ENCODE results near the gene STYXL2. TPM values are rescaled to one million over a fixed set of nuclear protein-coding genes. Genes with fewer than 3 reads are reported as not detected.

STYXL2 gene
- total and polyA plus RNA-seq, 2 of the 8 experiments (the other 6 are each of a cell fraction or from before 2014, with no cell fraction given), result 0.09 to 0.22 TPM

GRCh38 chr1:167126811-167127210 lies 32.9 kb downstream of the STYXL2 start:
- Histone ChIP-seq H3K9ac (replicated peaks in 1 of 4; ENCODE audit: extremely low read depth in 1 of 4, low read depth in 3 of 4, low read length in 3 of 4) (no peak overlapping the region), H4K91ac (replicated peaks; ENCODE audit: insufficient read length, low read length) (no peak overlapping the region), H2BK15ac (ENCODE audit: low read length) (no peak overlapping the region), H3K23me2 (ENCODE audit: low read depth, low read length) (no peaks in the 10 kb centered on the region), H3K23ac (ENCODE audit: insufficient read length) (no peak overlapping the region), H3K4me3 (ENCODE audit: extremely low read depth in 1 of 4, insufficient read depth in 2 of 4, low read depth in 3 of 4, low read length in 4 of 4) (no peak overlapping the region), H3K79me1 (ENCODE audit: low read depth, low read length) (no peaks in the 10 kb centered on the region), H3K9me3 (ENCODE audit: insufficient read depth in 2 of 2, low read depth in 1 of 2, low read length in 1 of 2) (no peaks in the 10 kb centered on the region), H2BK12ac (ENCODE audit: low read depth, low read length) (no peak overlapping the region), H2BK5ac (ENCODE audit: low read depth, low read length) (no peak overlapping the region), H3K18ac (ENCODE audit: extremely low read depth, low read length) (no peak overlapping the region), H3K14ac (ENCODE audit: insufficient read length) (no peak overlapping the region), H4K20me1 (replicated peaks in 1 of 2; ENCODE audit: control insufficient read depth in 1 of 2, insufficient read depth in 2 of 2, low read length in 2 of 2) (no peaks in the 10 kb centered on the region), H3K36me3 (ENCODE audit: control insufficient read depth in 2 of 4, insufficient read depth in 4 of 4, low read length in 3 of 4) (no peaks in the 10 kb centered on the region), H4K5ac (ENCODE audit: insufficient read length, low read depth, low read length) (no peak overlapping the region), H3K56ac (replicated peaks; ENCODE audit: insufficient read length, low read depth, low read length) (no peak overlapping the region), H4K8ac (ENCODE audit: extremely low read depth, insufficient read depth, low read length) (no peak overlapping the region), H3K4me2 (ENCODE audit: insufficient read depth in 1 of 2, low read depth in 2 of 2, low read length in 2 of 2) (no peak overlapping the region), H3K27ac (ENCODE audit: low read depth, low read length) (no peak overlapping the region), H3K4ac (replicated peaks; ENCODE audit: insufficient read length, low read depth, low read length) (no peak overlapping the region), H2AK5ac (ENCODE audit: low read depth, low read length) (no peak overlapping the region), H3K4me1 (replicated peaks in 1 of 4; ENCODE audit: control insufficient read depth in 3 of 4, insufficient read depth in 4 of 4, low read length in 3 of 4) (peaks cover 0 to 6% (median 0%) of the 10 kb centered on the region in 4 experiments; a peak in 4 of 7 replicates), H3K79me2 (ENCODE audit: control insufficient read depth in 1 of 2, insufficient read depth in 2 of 2, low read length in 2 of 2) (no peaks in the 10 kb centered on the region), H3K27me3 (replicated peaks in 1 of 4; ENCODE audit: control insufficient read depth in 3 of 4, extremely low read depth in 1 of 4, insufficient read depth in 3 of 4, low read length in 3 of 4) (no peaks in the 10 kb centered on the region; a peak in 2 of 7 replicates), H2AFZ (ENCODE audit: low read length) (no peak overlapping the region), H2BK20ac (ENCODE audit: low read length) (no peak overlapping the region), H2BK120ac (replicated peaks; ENCODE audit: low read depth, low read length) (no peak overlapping the region)
- CTCF ChIA-PET (ENCODE audit: partially characterized antibody), result interaction anchor here (0.8 to 8.0 kb wide), 10 partner anchors 9 to 66 kb away, joined by 3 to 81 read pairs (median 4); no protein-coding TSS in a partner anchor
- POLR2A ChIA-PET (ENCODE audit: partially characterized antibody), result interaction anchor here (0.6 to 4.3 kb wide), 3 partner anchors 8 to 420 kb away, joined by 3 to 20 read pairs (median 13); partner anchors contain the start of gene POU2F1
- WGBS, 2 experiments (ENCODE audit: extremely low coverage in 1 of 2, insufficient coverage in 1 of 2, insufficient read length in 1 of 2, insufficient replicate concordance in 2 of 2, low coverage in 1 of 2, low lambda C conversion rate in 2 of 2, missing lambda C conversion rate in 1 of 2), result 95% methylated on average over 17 of the region's 17 CpGs; no CpG with 5 or more reads in 1 of the 2 experiments
- peak in 1 of 2 experiments; percentile 33 for DNase-seq (ENCODE audit: low read depth in 1 of 2, low spot score in 2 of 2)
- FAIRE-seq, result no peak
- TF ChIP-seq RFX5 (IDR thresholded peaks at IDR 0.05; ENCODE audit: borderline replicate concordance, low read depth, low read length) (no peak), KDM5A (IDR thresholded peaks at IDR 0.05; ENCODE audit: low read length) (no peak), SIN3A (conservative IDR thresholded peaks at IDR 0.05 in 1 of 2, IDR thresholded peaks at IDR 0.05 in 1 of 2; ENCODE audit: low read depth in 1 of 2, low read length in 2 of 2) (no peak), EGR1 (IDR thresholded peaks at IDR 0.05; ENCODE audit: borderline replicate concordance, low read depth, low read length) (no peak), EP300 (IDR thresholded peaks at IDR 0.05; ENCODE audit: borderline replicate concordance in 1 of 2, low read depth in 2 of 2, low read length in 2 of 2) (no peak), BACH1 (IDR thresholded peaks at IDR 0.05; ENCODE audit: low read length) (no peak), SP4 (IDR thresholded peaks at IDR 0.05; ENCODE audit: low read length) (no peak), CEBPB (IDR thresholded peaks at IDR 0.05; ENCODE audit: low read depth, low read length) (no peak), ASH2L (IDR thresholded peaks at IDR 0.05; ENCODE audit: low read length) (no peak), HDAC6 (IDR thresholded peaks at IDR 0.05; ENCODE audit: low read depth, low read length) (no peak), YY1 (IDR thresholded peaks at IDR 0.05; ENCODE audit: low read depth, low read length) (no peak), SUZ12 (IDR thresholded peaks at IDR 0.05; ENCODE audit: low read length) (no peak), KDM4A (IDR thresholded peaks at IDR 0.05; ENCODE audit: low read depth, low read length, severe bottlenecking) (no peak), RNF2 (IDR thresholded peaks at IDR 0.05; ENCODE audit: borderline replicate concordance, low read depth, low read length, missing control alignments, poor library complexity, severe bottlenecking) (no peak), SIRT6 (IDR thresholded peaks at IDR 0.05; ENCODE audit: low read length) (no peak)
